NT2/D1 (cell line): ENCODE measurements around the gene GRM5.

Source experiments
- DNase-seq: peaks from one replicate; pipeline ENCODE4 v3.0.0-alpha.2; 2011; ENCODE audit warnings: low read depth, low spot score
- H3K27me3 ChIP-seq: 2 replicates; pipeline ENCODE4 v1.6.0; 2011; ENCODE audit warnings: mild to moderate bottlenecking; ENCODE audit not compliant: insufficient read length, insufficient read depth
- H3K36me3 ChIP-seq: 2 replicates; pipeline ENCODE4 v1.6.1; 2011; ENCODE audit warnings: mild to moderate bottlenecking, low read length, mixed read lengths; ENCODE audit not compliant: insufficient read depth, insufficient read length
- H3K4me1 ChIP-seq: 2 replicates; pipeline ENCODE4 v1.5.1; 2011; ENCODE audit not compliant: insufficient read depth, insufficient read length
- H3K4me3 ChIP-seq: 2 replicates; pipeline ENCODE4 v1.5.1; 2011; ENCODE audit warnings: low read depth; ENCODE audit not compliant: insufficient read length
- H3K9ac ChIP-seq: 2 replicates; pipeline ENCODE4 v1.6.0; 2011; ENCODE audit warnings: low read depth; ENCODE audit not compliant: insufficient read length
- H3K9me3 ChIP-seq: 2 replicates; pipeline ENCODE4 v1.5.1; 2011; ENCODE audit warnings: mild to moderate bottlenecking, low read length; ENCODE audit not compliant: insufficient read depth
- SUZ12 ChIP-seq: IDR thresholded peaks from 2 replicates; pipeline ENCODE4 v1.6.1; 2011; ENCODE audit not compliant: insufficient read length, insufficient read depth; ENCODE audit errors: extremely low read depth
- YY1 ChIP-seq: IDR thresholded peaks from 2 replicates; pipeline ENCODE4 v1.6.1; 2011; ENCODE audit not compliant: insufficient read length, insufficient read depth
- ZNF274 ChIP-seq: IDR thresholded peaks from 2 replicates; pipeline ENCODE4 v1.6.1; 2011; ENCODE audit warnings: mild to moderate bottlenecking, low read depth, low read length

The GRM5 gene

GRCh38 chr11:88576741-88577140 lies 489.0 kb downstream of the GRM5 start:
- TF ChIP-seq SUZ12 = no peak
- no peak for TF ChIP-seq YY1
- no peak for TF ChIP-seq ZNF274
- no peaks in the 10 kb centered on the region for H3K27me3 ChIP-seq
- no peaks in the 10 kb centered on the region for H3K4me1 ChIP-seq
- H3K4me3 ChIP-seq = no peak overlapping the region
- H3K36me3 ChIP-seq = no peaks in the 10 kb centered on the region
- H3K9ac ChIP-seq = no peak overlapping the region
- no peaks in the 10 kb centered on the region for H3K9me3 ChIP-seq
- DNase-seq = no peak

DNA sequence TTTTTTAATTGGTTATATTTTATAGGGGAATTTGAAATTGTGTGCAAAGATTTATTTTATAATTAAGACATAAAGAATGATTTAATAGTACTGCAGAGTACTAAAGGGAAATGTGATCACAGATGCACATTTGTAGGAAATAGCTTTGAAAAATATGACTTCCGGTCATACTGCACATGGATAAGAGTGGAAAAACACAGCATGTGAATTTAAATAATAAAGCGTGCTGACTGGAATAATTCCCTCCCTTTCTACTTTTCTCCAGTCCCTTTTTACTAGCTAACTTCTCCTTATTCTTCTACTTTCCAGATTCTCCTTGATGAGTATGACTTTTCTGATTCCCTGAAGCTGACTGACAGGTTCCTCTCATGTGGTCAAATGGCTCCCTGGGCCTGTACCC lies 489.9 kb downstream of the GRM5 start:
- no peaks in the 10 kb centered on the region for H3K36me3 ChIP-seq

DNA sequence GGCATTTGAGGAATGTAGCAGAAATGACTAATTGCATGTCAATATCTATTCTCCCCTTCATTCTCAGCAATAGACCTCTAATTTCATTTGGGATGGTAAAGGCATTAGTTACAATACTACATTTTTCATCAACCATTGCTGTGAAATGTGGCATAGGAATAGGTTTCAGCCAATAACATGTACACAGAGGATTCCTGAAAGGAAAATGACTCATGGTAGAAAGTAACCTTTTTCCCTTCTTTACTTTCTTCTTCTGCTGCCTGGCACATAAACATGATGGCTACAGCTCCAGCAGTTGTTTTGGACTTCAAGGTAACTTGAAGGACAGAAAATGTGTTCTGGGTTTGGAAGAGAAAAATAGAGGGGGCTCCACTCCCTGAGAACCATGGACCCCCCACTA lies 496.4 kb downstream of the GRM5 start:
- DNase-seq = no peak
- no peaks in the 10 kb centered on the region for H3K36me3 ChIP-seq
- no peaks in the 10 kb centered on the region for H3K4me1 ChIP-seq
- H3K4me3 ChIP-seq = no peak overlapping the region
- H3K9me3 ChIP-seq = no peaks in the 10 kb centered on the region
- H3K9ac ChIP-seq = no peak overlapping the region
- no peak for TF ChIP-seq SUZ12
- TF ChIP-seq ZNF274 = no peak
- TF ChIP-seq YY1 = no peak
- no peaks in the 10 kb centered on the region for H3K27me3 ChIP-seq

More for the DNA sequence above, 489.9 kb downstream of the GRM5 start:
- no peaks in the 10 kb centered on the region for H3K4me1 ChIP-seq
- H3K4me3 ChIP-seq = no peak overlapping the region
- TF ChIP-seq YY1 = no peak
- TF ChIP-seq SUZ12 = no peak
- no peak for TF ChIP-seq ZNF274
- no peak overlapping the region for H3K9ac ChIP-seq
- no peak for DNase-seq
- no peaks in the 10 kb centered on the region for H3K27me3 ChIP-seq
- H3K9me3 ChIP-seq = no peaks in the 10 kb centered on the region

- H3K4me3 ChIP-seq = no peak overlapping the region
- H3K9ac ChIP-seq = no peak overlapping the region
- H3K36me3 ChIP-seq = no peaks in the 10 kb centered on the region
- no peaks in the 10 kb centered on the region for H3K4me1 ChIP-seq
- no peaks in the 10 kb centered on the region for H3K9me3 ChIP-seq
- TF ChIP-seq ZNF274 = no peak
- TF ChIP-seq YY1 = no peak
- no peak for TF ChIP-seq SUZ12
- H3K27me3 ChIP-seq = no peaks in the 10 kb centered on the region
- no peak for DNase-seq
Observed at GRCh38 chr11:88555829-88556202, 510.0 kb downstream of the GRM5 start.

DNA sequence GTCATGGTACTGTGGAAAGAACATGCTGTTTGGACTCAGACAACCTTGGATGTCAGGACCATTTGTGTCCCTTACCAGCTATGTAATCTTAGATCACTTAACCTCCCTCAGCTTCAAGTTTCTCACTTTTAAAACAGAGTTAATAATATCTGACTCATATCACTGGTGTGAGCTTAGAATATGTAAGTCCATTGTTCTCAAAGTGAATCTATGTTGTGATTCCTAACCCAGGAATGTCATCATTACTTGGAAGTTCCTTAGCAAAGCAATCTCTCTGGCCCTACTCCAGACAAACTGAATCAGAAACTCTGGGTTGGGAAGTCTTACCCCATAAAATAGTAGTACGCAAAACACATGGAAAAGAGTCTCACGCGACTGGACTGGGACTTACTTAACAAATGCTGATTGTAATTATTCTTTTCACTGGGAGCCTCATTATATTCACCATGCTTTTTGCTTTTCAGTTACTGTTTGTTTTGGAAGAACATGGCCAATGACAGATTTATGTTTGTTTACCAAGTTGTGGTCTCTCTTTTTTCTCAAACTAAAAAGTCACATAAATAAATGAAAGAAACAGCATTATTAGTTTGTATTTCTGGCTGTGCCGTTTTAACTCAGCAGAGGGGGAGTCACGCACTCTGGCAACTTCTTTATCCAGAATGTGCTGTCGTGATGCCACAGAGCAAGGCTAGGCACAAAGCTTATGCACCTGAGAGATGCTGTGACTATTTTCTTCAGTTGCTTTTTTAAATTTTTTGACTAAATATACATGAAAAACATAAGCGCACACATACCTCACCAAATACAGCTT lies 510.6 kb downstream of the GRM5 start:
- no peak for TF ChIP-seq YY1
- Histone ChIP-seq H3K27me3 (no peaks in the 10 kb centered on the region), H3K9me3 (no peaks in the 10 kb centered on the region), H3K4me1 (no peaks in the 10 kb centered on the region), H3K9ac (no peak overlapping the region), H3K4me3 (no peak overlapping the region), H3K36me3 (no peaks in the 10 kb centered on the region)
- no peak for DNase-seq

- TF ChIP-seq YY1 (no peak), SUZ12 (no peak), ZNF274 (no peak)
- no peaks in the 10 kb centered on the region for H3K4me1 ChIP-seq
- no peaks in the 10 kb centered on the region for H3K36me3 ChIP-seq
- H3K27me3 ChIP-seq = no peaks in the 10 kb centered on the region
- H3K9ac ChIP-seq = no peak overlapping the region
- H3K4me3 ChIP-seq = no peak overlapping the region
- no peak for DNase-seq
- H3K9me3 ChIP-seq = no peaks in the 10 kb centered on the region
Observed at GRCh38 chr11:88553204-88553603, 512.6 kb downstream of the GRM5 start.

DNA sequence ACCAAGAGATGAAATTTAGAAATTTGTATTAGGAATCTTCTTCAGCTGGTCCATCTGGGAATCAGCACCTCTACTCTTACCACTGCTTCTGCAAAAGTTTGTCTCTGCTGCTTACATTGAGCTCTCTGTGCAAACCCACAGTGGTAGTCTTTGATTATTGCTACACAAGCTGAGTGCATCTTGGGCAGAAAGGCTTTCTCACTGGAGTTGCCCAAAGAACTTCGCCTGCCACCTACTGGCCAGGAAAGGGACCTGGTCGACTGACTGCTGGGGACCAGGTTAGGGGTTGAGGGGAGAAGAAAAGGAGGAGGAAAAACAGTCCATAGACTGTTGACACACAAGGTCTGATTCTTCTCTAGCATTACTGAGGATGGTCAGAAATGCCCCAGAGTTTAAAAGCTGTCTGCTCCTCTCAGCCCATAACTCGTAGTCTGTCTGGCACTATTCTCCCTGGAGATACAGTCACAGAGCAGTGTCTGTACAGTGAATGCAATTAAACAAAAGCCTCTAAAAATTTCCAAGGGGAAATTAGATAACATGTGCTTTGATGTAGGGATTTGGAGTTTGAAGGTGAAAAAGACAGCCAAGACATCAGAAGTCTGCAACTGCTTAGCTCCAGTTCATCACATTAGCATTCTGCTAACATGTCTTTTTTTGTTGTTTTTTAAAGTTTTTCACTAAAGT lies 513.3 kb downstream of the GRM5 start:
- Histone ChIP-seq H3K9ac (no peak overlapping the region), H3K9me3 (no peaks in the 10 kb centered on the region), H3K4me3 (no peak overlapping the region), H3K27me3 (no peaks in the 10 kb centered on the region), H3K36me3 (no peaks in the 10 kb centered on the region), H3K4me1 (no peaks in the 10 kb centered on the region)
- TF ChIP-seq ZNF274 (no peak), YY1 (no peak)
- peak; percentile 59 for DNase-seq
